ENCODE measurements around the gene DENND1B. TPM values are rescaled to one million over a fixed set of nuclear protein-coding genes. Genes with fewer than 3 reads are reported as not detected.

The DENND1B gene
- total and polyA plus RNA-seq, 2 donors (not counting 1 experiment from before 2014, with no cell fraction given) = 5.5 to 8.4 TPM

DNA sequence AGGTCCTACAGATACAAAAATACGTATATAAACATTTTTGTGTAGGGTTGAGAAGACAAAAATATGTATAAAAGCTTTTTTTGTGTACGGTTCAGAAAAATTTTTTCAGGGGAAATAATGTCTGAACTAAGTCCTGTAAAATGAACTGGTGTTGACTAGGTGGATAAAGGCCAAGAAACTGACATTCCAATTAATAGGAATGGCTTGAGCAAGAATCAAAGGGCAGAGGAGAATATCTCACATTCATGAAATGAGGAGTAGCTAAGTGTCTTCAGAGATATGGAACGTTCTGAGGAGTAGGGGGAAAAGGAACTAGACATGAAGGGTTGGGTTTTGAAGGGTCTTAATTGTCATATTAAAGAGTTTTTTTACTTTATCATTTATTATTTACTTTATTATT is 231.2 kb downstream of the DENND1B start:
- Histone ChIP-seq H3K9me3 (ENCODE audit: control insufficient read depth, insufficient read depth, low read depth, low read length) (no peaks in the 10 kb centered on the region), H3K27ac (ENCODE audit: insufficient read depth, low read length) (no peak overlapping the region), H2AFZ (ENCODE audit: low read length) (no peak overlapping the region), H3K36me3 (ENCODE audit: control insufficient read depth, insufficient read depth, low read length) (no peaks in the 10 kb centered on the region), H4K20me1 (ENCODE audit: control insufficient read depth, extremely low read depth, insufficient read depth, low read length) (no peaks in the 10 kb centered on the region), H3K9ac (ENCODE audit: insufficient read depth, low read length) (no peak overlapping the region), H3K4me3 (replicated peaks in 1 of 4; ENCODE audit: control extremely low read depth in 1 of 4, insufficient read depth in 1 of 4, low read depth in 3 of 4, low read length in 4 of 4) (no peak overlapping the region), H3K4me1 (ENCODE audit: control insufficient read depth, extremely low read depth, insufficient read depth, low read length) (no peaks in the 10 kb centered on the region), H3K4me2 (ENCODE audit: extremely low read depth, insufficient read depth, low read length) (no peak overlapping the region), H3K27me3 (ENCODE audit: control insufficient read depth, insufficient read depth, low read length) (no peaks in the 10 kb centered on the region), H3K79me2 (ENCODE audit: control insufficient read depth, insufficient read depth, low read length) (no peaks in the 10 kb centered on the region)
- DNase-seq (ENCODE audit: low read depth in 2 of 2) = no peak
- no peak for TF ChIP-seq CTCF (conservative IDR thresholded peaks at IDR 0.05 in 1 of 2, IDR thresholded peaks at IDR 0.05 in 1 of 2; ENCODE audit: low read depth in 1 of 2, low read length in 2 of 2)
- TF ChIP-seq EZH2 (IDR thresholded peaks at IDR 0.05; ENCODE audit: low read length, missing control alignments) = no peak

DNA sequence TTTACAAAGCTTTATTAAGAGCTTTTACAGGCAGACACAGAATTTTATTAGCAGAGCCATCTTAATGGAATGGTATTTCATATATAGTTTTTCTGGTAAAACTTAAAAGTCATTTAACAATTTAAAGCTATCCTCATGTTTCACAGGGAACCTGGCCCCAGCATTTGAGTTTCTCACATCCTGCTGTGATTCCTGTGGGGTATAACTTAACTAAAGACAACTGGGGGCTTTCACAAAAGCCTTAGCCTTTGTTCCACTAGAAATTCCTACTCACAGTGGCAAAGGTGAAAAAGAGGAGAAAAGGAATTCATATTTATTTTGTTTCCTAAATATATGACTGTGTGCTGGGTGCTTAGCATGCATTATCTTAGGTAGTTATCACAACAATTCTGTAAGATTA is 233.9 kb downstream of the DENND1B start:
- no peak overlapping the region for H3K4me2 ChIP-seq (ENCODE audit: extremely low read depth, insufficient read depth, low read length)

DNA sequence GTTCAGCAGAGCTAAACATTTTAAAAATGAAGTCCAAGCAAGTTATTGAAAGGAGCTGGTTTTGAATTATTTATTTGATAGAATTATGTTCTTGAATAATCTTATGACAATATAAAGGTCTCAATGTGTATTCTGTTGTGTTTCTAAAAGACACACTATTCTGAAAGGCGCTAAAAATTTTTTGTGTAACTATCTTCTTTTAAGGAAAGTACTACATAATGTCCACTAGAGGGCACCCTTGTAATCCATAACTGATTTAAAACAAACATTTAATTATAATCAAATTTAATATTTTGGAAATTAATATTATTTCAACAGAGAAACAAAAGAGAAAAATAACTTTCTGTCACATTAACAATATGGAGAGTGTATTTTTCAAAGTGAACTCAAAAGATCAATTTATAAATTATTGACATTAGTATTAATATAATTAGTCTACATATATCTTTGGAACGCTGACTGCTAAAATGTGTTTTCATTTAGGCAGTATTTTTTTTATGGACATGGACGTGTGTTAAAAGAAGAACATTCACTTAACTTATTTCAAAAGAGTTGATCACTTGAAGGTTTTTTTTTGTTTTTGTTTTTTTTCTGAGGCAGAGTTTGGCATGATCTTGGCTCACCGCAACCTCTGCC is 248.4 kb downstream of the DENND1B start:
- no peak for TF ChIP-seq EZH2 (IDR thresholded peaks at IDR 0.05; ENCODE audit: low read length, missing control alignments)
- TF ChIP-seq CTCF (conservative IDR thresholded peaks at IDR 0.05 in 1 of 2, IDR thresholded peaks at IDR 0.05 in 1 of 2; ENCODE audit: low read depth in 1 of 2, low read length in 2 of 2) = peak in 1 of 2 donors; percentile 38

More for the DNA sequence above, 233.9 kb downstream of the DENND1B start:
- TF ChIP-seq CTCF (conservative IDR thresholded peaks at IDR 0.05 in 1 of 2, IDR thresholded peaks at IDR 0.05 in 1 of 2; ENCODE audit: low read depth in 1 of 2, low read length in 2 of 2) (no peak), EZH2 (IDR thresholded peaks at IDR 0.05; ENCODE audit: low read length, missing control alignments) (no peak)
- DNase-seq (ENCODE audit: low read depth in 2 of 2) = no peak
- H3K27me3 ChIP-seq (ENCODE audit: control insufficient read depth, insufficient read depth, low read length) = no peaks in the 10 kb centered on the region
- no peak overlapping the region for H3K27ac ChIP-seq (ENCODE audit: insufficient read depth, low read length)
- H3K9ac ChIP-seq (ENCODE audit: insufficient read depth, low read length) = no peak overlapping the region
- no peaks in the 10 kb centered on the region for H3K36me3 ChIP-seq (ENCODE audit: control insufficient read depth, insufficient read depth, low read length)
- no peak overlapping the region for H2AFZ ChIP-seq (ENCODE audit: low read length)
- no peaks in the 10 kb centered on the region for H3K4me1 ChIP-seq (ENCODE audit: control insufficient read depth, extremely low read depth, insufficient read depth, low read length)
- H3K79me2 ChIP-seq (ENCODE audit: control insufficient read depth, insufficient read depth, low read length) = no peaks in the 10 kb centered on the region
- no peak overlapping the region for H3K4me3 ChIP-seq (replicated peaks in 1 of 4; ENCODE audit: control extremely low read depth in 1 of 4, insufficient read depth in 1 of 4, low read depth in 3 of 4, low read length in 4 of 4)
- H4K20me1 ChIP-seq (ENCODE audit: control insufficient read depth, extremely low read depth, insufficient read depth, low read length) = no peaks in the 10 kb centered on the region
- H3K9me3 ChIP-seq (ENCODE audit: control insufficient read depth, insufficient read depth, low read depth, low read length) = no peaks in the 10 kb centered on the region

More for the DNA sequence above, 248.4 kb downstream of the DENND1B start:
- Histone ChIP-seq H3K9me3 (ENCODE audit: control insufficient read depth, insufficient read depth, low read depth, low read length) (no peaks in the 10 kb centered on the region), H3K36me3 (ENCODE audit: control insufficient read depth, insufficient read depth, low read length) (no peaks in the 10 kb centered on the region), H3K4me1 (ENCODE audit: control insufficient read depth, extremely low read depth, insufficient read depth, low read length) (no peaks in the 10 kb centered on the region), H3K4me3 (replicated peaks in 1 of 4; ENCODE audit: control extremely low read depth in 1 of 4, insufficient read depth in 1 of 4, low read depth in 3 of 4, low read length in 4 of 4) (no peak overlapping the region), H3K79me2 (ENCODE audit: control insufficient read depth, insufficient read depth, low read length) (no peaks in the 10 kb centered on the region), H4K20me1 (ENCODE audit: control insufficient read depth, extremely low read depth, insufficient read depth, low read length) (no peaks in the 10 kb centered on the region), H3K27me3 (ENCODE audit: control insufficient read depth, insufficient read depth, low read length) (no peaks in the 10 kb centered on the region), H3K9ac (ENCODE audit: insufficient read depth, low read length) (no peak overlapping the region), H3K4me2 (ENCODE audit: extremely low read depth, insufficient read depth, low read length) (no peak overlapping the region), H2AFZ (ENCODE audit: low read length) (no peak overlapping the region), H3K27ac (ENCODE audit: insufficient read depth, low read length) (no peak overlapping the region)
- DNase-seq (ENCODE audit: low read depth in 2 of 2) = peak; percentile 8 to 63

Measured in fibroblast of lung (primary cell).